Karpas-422 (cell line): ENCODE measurements around the gene F2R. TPM values are rescaled to one million over a fixed set of nuclear protein-coding genes. Genes with fewer than 3 reads are reported as not detected.

Experiments used
- DNase-seq: peaks from one replicate; pipeline ENCODE4 v3.0.0-alpha.2; 2015
- H2AFZ ChIP-seq: fragments of 200-600 bp; sonication (generic); 2 replicates; pipeline ENCODE4 v1.6.1; 2014; ENCODE audit warnings: antibody characterized with exemption, low read length, mixed read lengths
- H3K27ac ChIP-seq: fragments of 200-600 bp; sonication (generic); 2 replicates; pipeline ENCODE4 v1.5.1; 2014; ENCODE audit warnings: mild to moderate bottlenecking, low read length, moderate library complexity
- H3K27me3 ChIP-seq: fragments of 200-600 bp; sonication (generic); 2 replicates; pipeline ENCODE4 v1.6.1; 2014; ENCODE audit warnings: low read length, mixed read lengths
- H3K36me3 ChIP-seq: fragments of 200-600 bp; sonication (generic); 2 replicates; pipeline ENCODE4 v1.6.1; 2014; ENCODE audit warnings: low read length, mixed read lengths; ENCODE audit not compliant: insufficient read depth
- H3K4me1 ChIP-seq: fragments of 200-600 bp; sonication (generic); 2 replicates; pipeline ENCODE4 v1.6.1; 2014; ENCODE audit warnings: mild to moderate bottlenecking, low read length, mixed read lengths
- H3K4me2 ChIP-seq: fragments of 200-600 bp; sonication (generic); 2 replicates; pipeline ENCODE4 v1.6.1; 2014; ENCODE audit warnings: low read length, low read depth, mild to moderate bottlenecking; ENCODE audit not compliant: poor library complexity, severe bottlenecking
- H3K4me3 ChIP-seq: fragments of 200-600 bp; sonication (generic); 2 replicates; pipeline ENCODE4 v1.5.1; 2014; ENCODE audit warnings: mild to moderate bottlenecking, antibody characterized with exemption, low read length, mixed read lengths
- H3K79me2 ChIP-seq: fragments of 200-600 bp; sonication (generic); 2 replicates; pipeline ENCODE4 v1.6.1; 2014; ENCODE audit warnings: mild to moderate bottlenecking, low read length, mixed read lengths
- H3K9ac ChIP-seq: fragments of 200-600 bp; sonication (generic); 2 replicates; pipeline ENCODE4 v1.6.0; 2014; ENCODE audit warnings: low read length
- H3K9me2 ChIP-seq: fragments of 200-600 bp; sonication (generic), shearing (Covaris generic); replicated peaks from 2 replicates; pipeline ENCODE4 v1.6.0; 2014; ENCODE audit warnings: mild to moderate bottlenecking, low read length, moderate library complexity; ENCODE audit not compliant: insufficient read depth
- H3K9me3 ChIP-seq: fragments of 300-700, 200-600 bp; sonication (generic); 2 replicates; pipeline ENCODE4 v1.6.1; 2014; ENCODE audit warnings: low read length, mixed read lengths
- H4K20me1 ChIP-seq: fragments of 200-600 bp; sonication (generic); 2 replicates; pipeline ENCODE4 v1.6.1; 2014; ENCODE audit warnings: mild to moderate bottlenecking, antibody characterized with exemption, low read length, low read depth; ENCODE audit not compliant: insufficient read depth
- total RNA-seq: library from RNA; depleted of rRNA; stranded (reverse); fragments of >200 nt; shearing (Covaris generic); gene quantifications from 2 replicates; pipeline ENCODE4 v1.2.3, GENCODE V29; 2014; ENCODE audit warnings: low replicate concordance; rRNA removed

The F2R gene
- total RNA-seq = not detected in 2 replicates

- Histone ChIP-seq H3K4me3 (no peak within 1 kb of the TSS), H3K79me2 (no peaks in the 10 kb centered on the region), H3K36me3 (no peaks in the 10 kb centered on the region), H3K27ac (no peak within 1 kb of the TSS), H3K27me3 (no peaks in the 10 kb centered on the region), H3K4me2 (no peak within 1 kb of the TSS), H3K9ac (no peak within 1 kb of the TSS), H2AFZ (no peak within 1 kb of the TSS), H3K4me1 (no peaks in the 10 kb centered on the region), H3K9me3 (no peaks in the 10 kb centered on the region), H4K20me1 (no peaks in the 10 kb centered on the region), H3K9me2 (no peaks in the 10 kb centered on the region)
- DNase-seq = no peak
These were observed at the start of gene F2R for GRCh38 chr5:76715736-76716455. Gene F2R (plus strand): TSS chr5:76716126. CDS start chr5:76716308, 182 bp downstream.

GRCh38 chr5:76667495-76667894 is 48.4 kb upstream of the F2R start:
- no peaks in the 10 kb centered on the region for H3K79me2 ChIP-seq
- DNase-seq = no peak
- H3K36me3 ChIP-seq = no peaks in the 10 kb centered on the region
- H3K4me1 ChIP-seq = no peaks in the 10 kb centered on the region
- no peak overlapping the region for H3K4me3 ChIP-seq
- H2AFZ ChIP-seq = no peak overlapping the region
- no peak overlapping the region for H3K9ac ChIP-seq
- no peak overlapping the region for H3K4me2 ChIP-seq
- no peaks in the 10 kb centered on the region for H3K27me3 ChIP-seq
- H4K20me1 ChIP-seq = no peaks in the 10 kb centered on the region
- H3K9me3 ChIP-seq = no peaks in the 10 kb centered on the region
- no peaks in the 10 kb centered on the region for H3K9me2 ChIP-seq
- no peak overlapping the region for H3K27ac ChIP-seq

GRCh38 chr5:76669245-76669644 is 46.7 kb upstream of the F2R start:
- H2AFZ ChIP-seq = no peak overlapping the region
- no peaks in the 10 kb centered on the region for H3K27me3 ChIP-seq
- DNase-seq = no peak

GRCh38 chr5:76670508-76670907 is 45.4 kb upstream of the F2R start:
- DNase-seq = no peak
- Histone ChIP-seq H3K27me3 (no peaks in the 10 kb centered on the region), H3K79me2 (no peaks in the 10 kb centered on the region), H2AFZ (no peak overlapping the region), H4K20me1 (no peaks in the 10 kb centered on the region), H3K27ac (no peak overlapping the region), H3K9me2 (no peaks in the 10 kb centered on the region), H3K9ac (no peak overlapping the region), H3K4me2 (no peak overlapping the region), H3K36me3 (no peaks in the 10 kb centered on the region), H3K9me3 (no peaks in the 10 kb centered on the region), H3K4me3 (no peak overlapping the region), H3K4me1 (no peaks in the 10 kb centered on the region)

More at GRCh38 chr5:76669245-76669644, 46.7 kb upstream of the F2R start:
- Histone ChIP-seq H3K9me2 (no peaks in the 10 kb centered on the region), H3K4me1 (no peaks in the 10 kb centered on the region), H3K4me2 (no peak overlapping the region), H3K27ac (no peak overlapping the region), H3K36me3 (no peaks in the 10 kb centered on the region), H3K4me3 (no peak overlapping the region), H3K9ac (no peak overlapping the region), H3K9me3 (no peaks in the 10 kb centered on the region), H4K20me1 (no peaks in the 10 kb centered on the region), H3K79me2 (no peaks in the 10 kb centered on the region)

GRCh38 chr5:76672242-76672641 is 43.7 kb upstream of the F2R start:
- Histone ChIP-seq H3K27ac (no peak overlapping the region), H3K36me3 (no peaks in the 10 kb centered on the region), H3K4me2 (no peak overlapping the region), H3K79me2 (no peaks in the 10 kb centered on the region), H4K20me1 (no peaks in the 10 kb centered on the region), H3K9me3 (no peaks in the 10 kb centered on the region), H3K9ac (no peak overlapping the region), H3K27me3 (no peaks in the 10 kb centered on the region), H3K4me1 (no peaks in the 10 kb centered on the region), H3K4me3 (no peak overlapping the region), H2AFZ (no peak overlapping the region), H3K9me2 (no peaks in the 10 kb centered on the region)
- DNase-seq = no peak

- H3K4me1 ChIP-seq = no peaks in the 10 kb centered on the region
- no peak overlapping the region for H3K4me2 ChIP-seq
- H3K9ac ChIP-seq = no peak overlapping the region
- no peak overlapping the region for H3K27ac ChIP-seq
- no peaks in the 10 kb centered on the region for H3K36me3 ChIP-seq
- H3K4me3 ChIP-seq = no peak overlapping the region
- no peaks in the 10 kb centered on the region for H3K9me2 ChIP-seq
- H3K79me2 ChIP-seq = no peaks in the 10 kb centered on the region
- H3K9me3 ChIP-seq = no peaks in the 10 kb centered on the region
- no peak for DNase-seq
- no peak overlapping the region for H2AFZ ChIP-seq
- H4K20me1 ChIP-seq = no peaks in the 10 kb centered on the region
- H3K27me3 ChIP-seq = no peaks in the 10 kb centered on the region
These were observed 42.8 kb upstream of the F2R start for GRCh38 chr5:76673125-76673524.

GRCh38 chr5:76674330-76675066 is 41.4 kb upstream of the F2R start:
- Histone ChIP-seq H3K9me3 (no peaks in the 10 kb centered on the region), H3K9ac (no peak overlapping the region), H3K9me2 (no peaks in the 10 kb centered on the region), H3K4me1 (no peaks in the 10 kb centered on the region), H3K79me2 (no peaks in the 10 kb centered on the region), H3K4me3 (no peak overlapping the region), H3K27ac (no peak overlapping the region), H4K20me1 (no peaks in the 10 kb centered on the region), H3K27me3 (no peaks in the 10 kb centered on the region), H3K36me3 (no peaks in the 10 kb centered on the region), H3K4me2 (no peak overlapping the region), H2AFZ (no peak overlapping the region)
- no peak for DNase-seq

- Histone ChIP-seq H4K20me1 (no peaks in the 10 kb centered on the region), H3K4me3 (no peak overlapping the region), H3K36me3 (no peaks in the 10 kb centered on the region), H3K9ac (no peak overlapping the region), H3K4me1 (no peaks in the 10 kb centered on the region), H3K79me2 (no peaks in the 10 kb centered on the region), H3K27me3 (no peaks in the 10 kb centered on the region), H3K4me2 (no peak overlapping the region), H2AFZ (no peak overlapping the region), H3K27ac (no peak overlapping the region), H3K9me3 (no peaks in the 10 kb centered on the region), H3K9me2 (no peaks in the 10 kb centered on the region)
- DNase-seq = no peak
These were observed 40.6 kb upstream of the F2R start for GRCh38 chr5:76675364-76675763.
